Astrocyte of the spinal cord (primary cell): Measurements from ENCODE around the gene CRACDL.

Experiments used
- DNase-seq: peaks from one replicate; pipeline ENCODE4 v3.0.0; 2011; ENCODE audit warnings: low read depth, low spot score
- H3K4me3 ChIP-seq: 2 replicates; pipeline ENCODE4 v1.5.1; 2011; ENCODE audit warnings: low read depth, mild to moderate bottlenecking, low read length, moderate library complexity
- in situ Hi-C: cut with HindIII; loops from 2 replicates; pipeline ENCODE4 v1.10.0; 2017; ENCODE audit warnings: low sequenced_read_pairs
- TF ChIP-seq, protein P1 (sequence below): IDR thresholded peaks from 2 replicates; pipeline ENCODE4 v1.5.1; 2012; ENCODE audit warnings: low read depth, mild to moderate bottlenecking, low read length, inconsistent platforms

Gene CRACDL

DNA sequence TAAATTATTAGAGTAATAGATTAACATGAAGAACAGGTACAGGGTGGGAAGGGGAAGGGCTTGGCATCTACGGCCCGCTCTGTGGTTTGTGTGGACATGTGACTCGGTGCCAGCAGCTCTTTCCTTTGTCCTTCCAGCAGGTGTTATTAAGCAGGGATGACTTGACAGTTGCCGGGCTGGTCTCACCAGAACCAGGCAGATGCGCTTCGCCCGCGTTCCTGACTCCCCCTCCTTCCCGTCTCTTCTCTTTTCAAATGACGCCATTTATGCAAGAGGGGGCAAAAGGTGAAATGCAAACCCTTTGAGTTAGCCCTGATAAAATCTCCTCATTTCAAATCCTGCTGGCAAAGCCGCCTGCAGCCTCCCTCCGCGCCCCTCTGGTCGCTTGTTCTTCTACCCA is 166.2 kb downstream of the CRACDL start:
- in situ Hi-C loops = no loop called here
- TF ChIP-seq, protein P1, sequence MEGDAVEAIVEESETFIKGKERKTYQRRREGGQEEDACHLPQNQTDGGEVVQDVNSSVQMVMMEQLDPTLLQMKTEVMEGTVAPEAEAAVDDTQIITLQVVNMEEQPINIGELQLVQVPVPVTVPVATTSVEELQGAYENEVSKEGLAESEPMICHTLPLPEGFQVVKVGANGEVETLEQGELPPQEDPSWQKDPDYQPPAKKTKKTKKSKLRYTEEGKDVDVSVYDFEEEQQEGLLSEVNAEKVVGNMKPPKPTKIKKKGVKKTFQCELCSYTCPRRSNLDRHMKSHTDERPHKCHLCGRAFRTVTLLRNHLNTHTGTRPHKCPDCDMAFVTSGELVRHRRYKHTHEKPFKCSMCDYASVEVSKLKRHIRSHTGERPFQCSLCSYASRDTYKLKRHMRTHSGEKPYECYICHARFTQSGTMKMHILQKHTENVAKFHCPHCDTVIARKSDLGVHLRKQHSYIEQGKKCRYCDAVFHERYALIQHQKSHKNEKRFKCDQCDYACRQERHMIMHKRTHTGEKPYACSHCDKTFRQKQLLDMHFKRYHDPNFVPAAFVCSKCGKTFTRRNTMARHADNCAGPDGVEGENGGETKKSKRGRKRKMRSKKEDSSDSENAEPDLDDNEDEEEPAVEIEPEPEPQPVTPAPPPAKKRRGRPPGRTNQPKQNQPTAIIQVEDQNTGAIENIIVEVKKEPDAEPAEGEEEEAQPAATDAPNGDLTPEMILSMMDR = no peak
- no peak overlapping the region for H3K4me3 ChIP-seq
- no peak for DNase-seq

DNA sequence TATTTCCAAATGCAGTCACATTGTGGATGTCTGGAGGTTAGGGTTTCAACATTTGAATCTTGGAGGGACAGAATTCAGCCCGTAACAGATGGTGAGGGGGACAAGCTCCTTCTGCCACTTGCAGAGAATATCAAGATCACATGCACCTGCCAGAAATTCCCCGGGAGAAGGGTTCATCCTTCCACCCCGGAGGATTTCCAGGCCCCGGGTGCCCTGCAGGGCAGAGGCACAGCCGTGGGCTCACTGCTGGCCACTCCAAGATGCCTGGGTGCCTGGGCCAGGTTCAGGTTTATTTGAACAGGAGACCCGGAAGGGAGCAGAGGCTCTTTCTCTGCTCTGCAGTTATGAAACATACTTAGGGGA is 166.9 kb downstream of the CRACDL start:
- H3K4me3 ChIP-seq = no peak overlapping the region
- no peak for DNase-seq
- in situ Hi-C loops = no loop called here
- TF ChIP-seq, protein P1 = no peak

DNA sequence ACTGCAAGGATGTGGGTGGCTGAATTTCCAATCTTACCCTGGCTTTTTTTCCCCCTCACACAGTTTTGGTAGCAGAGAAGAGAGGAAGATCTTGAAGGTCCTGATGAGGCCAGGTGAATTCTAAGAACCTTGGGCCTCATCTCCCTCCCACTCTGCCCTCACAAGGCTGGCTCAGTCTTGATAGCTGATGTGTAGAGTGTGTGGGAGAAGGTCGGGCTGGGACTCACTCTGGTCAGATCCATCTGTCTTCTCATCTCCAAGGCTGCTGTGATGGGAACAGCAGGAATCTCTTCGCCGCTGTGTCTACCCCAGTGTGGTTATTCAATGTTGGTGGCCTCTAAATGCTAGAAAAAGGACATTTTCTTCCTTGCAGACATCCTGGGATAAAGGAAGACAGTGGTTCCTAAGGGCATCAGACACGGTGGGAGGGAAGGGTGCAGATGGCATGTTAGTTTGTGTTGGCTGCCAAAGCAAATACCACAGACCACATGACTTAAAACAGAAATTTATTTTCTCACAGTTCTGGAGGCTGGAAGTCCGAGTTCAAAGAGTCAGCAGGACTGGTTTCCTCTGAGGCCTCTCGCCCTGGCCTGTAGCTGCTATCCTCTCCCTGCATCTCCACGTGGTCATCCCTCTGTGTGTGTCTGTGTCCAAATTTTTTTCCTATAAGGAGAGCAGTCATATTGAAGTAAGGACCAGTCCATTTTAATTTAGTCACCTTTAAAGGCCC is 167.5 kb downstream of the CRACDL start:
- TF ChIP-seq, protein P1 = no peak
- peak; percentile 62 for DNase-seq
- no peak overlapping the region for H3K4me3 ChIP-seq
- in situ Hi-C loops = no loop called here

DNA sequence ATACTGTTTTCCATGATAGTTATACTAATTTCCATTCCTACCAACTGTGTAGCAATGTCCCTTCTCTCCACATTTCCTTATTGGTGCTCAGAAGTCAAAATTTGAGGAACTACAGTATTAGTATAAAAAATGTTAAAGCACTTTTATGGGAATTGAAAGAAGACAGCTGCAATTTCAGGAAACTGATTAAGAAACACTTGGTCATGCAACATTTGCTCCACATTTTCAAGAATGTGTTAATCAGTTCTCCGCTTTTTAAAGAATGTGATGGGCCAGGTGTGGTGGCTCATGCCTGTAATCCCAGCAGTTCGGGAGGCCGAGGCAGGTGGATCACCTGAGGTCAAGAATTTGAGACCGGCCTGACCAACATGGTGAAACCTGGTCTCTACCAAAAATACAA is 171.5 kb downstream of the CRACDL start:
- in situ Hi-C loops = no loop called here
- DNase-seq = no peak
- TF ChIP-seq, protein P1 = no peak
- H3K4me3 ChIP-seq = no peak overlapping the region

DNA sequence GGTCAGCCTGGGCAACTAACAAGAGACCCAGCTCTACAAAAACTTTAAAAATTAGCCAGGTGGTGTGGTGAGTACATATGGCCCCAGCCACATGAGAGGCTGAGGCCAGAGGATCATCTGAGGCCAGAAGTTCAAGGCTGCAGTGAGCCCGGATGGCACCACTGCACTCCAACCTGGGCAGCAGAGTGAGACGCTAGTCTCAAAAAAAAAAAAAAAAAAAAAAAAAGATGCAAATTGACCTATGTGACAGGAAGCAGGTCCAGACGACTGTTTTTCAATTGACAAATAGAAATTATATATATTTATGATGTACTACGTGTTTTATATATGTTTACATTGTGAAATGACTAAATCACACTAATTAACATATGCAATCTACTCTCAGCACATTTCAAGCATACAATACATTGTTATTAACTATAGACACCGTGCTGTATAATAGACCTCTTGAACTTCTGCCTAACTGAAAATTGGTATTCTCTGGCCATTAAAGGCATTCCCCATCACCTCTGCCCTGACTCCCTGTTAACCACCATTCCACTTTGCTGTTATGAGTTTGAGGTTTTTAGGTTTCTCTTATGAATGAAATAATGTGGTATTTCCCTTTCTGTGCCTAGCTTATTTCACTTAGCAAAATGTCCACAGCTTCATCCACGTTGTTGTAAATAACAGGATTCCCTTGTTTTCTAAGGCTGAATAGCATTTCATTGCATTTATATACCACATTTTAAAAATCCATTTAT is 172.6 kb downstream of the CRACDL start:
- in situ Hi-C loops = no loop called here

DNA sequence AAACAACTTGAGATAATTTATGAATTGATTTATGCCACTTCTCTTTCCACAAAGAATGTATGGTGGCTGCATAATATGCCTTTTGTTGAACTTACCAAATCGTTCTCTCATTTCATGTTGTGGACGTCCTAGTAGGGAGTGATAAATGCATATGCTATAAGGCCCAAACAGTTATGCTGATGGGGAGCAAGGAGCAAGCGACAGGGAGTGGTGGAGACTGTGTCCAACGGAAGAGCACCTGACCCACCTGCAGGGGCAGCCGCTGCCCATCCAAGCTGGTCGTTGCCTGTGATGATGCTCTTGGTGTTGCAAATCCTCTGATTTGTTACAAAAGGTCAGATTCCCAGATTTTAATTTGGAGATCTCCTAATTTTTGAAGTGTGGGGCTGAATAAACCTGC is 174.1 kb downstream of the CRACDL start:
- TF ChIP-seq, protein P1 = no peak
- H3K4me3 ChIP-seq = no peak overlapping the region
- no peak for DNase-seq
- in situ Hi-C loops = no loop called here

More for the DNA sequence above, 172.6 kb downstream of the CRACDL start:
- no peak for DNase-seq
- H3K4me3 ChIP-seq = no peak overlapping the region
- TF ChIP-seq, protein P1 = no peak
